HS-5 (cell line): ENCODE measurements around the gene TACC3.
"Not testable (repeated sequence)": the region's sequence is repeated elsewhere in the genome, so short reads cannot be mapped to it uniquely, and the experiment has no call there.

Source experiments
- DNase-seq: peaks from one replicate; pipeline ENCODE4 v3.0.0-alpha.2; 2012; ENCODE audit warnings: low read depth

The TACC3 gene

DNA sequence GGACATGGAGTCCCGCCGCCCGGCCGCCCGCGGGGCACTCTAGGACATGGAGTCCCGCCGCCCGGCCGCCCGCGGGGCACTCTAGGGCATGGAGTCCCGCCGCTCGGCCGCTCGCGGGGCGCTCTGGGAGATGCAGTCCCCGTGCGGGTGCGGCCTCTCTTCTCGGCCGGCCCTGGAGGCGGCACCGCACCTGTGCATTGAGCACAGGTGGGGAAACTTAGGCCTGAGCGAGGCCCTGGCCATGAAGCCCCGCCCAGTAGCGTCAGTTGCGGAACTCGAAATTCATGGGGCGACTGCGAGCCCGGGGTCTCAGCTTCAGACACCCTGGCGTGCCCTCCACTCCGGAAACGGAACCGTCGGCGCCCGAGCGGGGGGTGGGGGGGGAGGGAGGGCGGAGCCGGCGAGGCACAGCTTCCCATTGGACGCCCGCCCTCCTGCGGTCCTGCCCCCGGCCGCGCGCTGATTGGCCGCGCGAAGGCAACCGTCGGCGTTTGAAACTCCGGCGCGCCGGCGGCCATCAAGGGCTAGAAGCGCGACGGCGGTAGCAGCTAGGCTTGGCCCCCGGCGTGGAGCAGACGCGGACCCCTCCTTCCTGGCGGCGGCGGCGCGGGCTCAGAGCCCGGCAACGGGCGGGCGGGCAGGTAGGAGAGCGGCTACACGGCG lies at the start of gene TACC3, which contains the start of gene TMEM129:
TACC3 (plus strand) TSS at position 519 of the 663 bp plus-strand sequence. CDS start 1,901 bp downstream, outside the sequence.
TMEM129 (minus strand) TSS at position 321 of the 663 bp plus-strand sequence. CDS start 486 bp downstream, outside the sequence.
- DNase-seq: peak; percentile 80

DNA sequence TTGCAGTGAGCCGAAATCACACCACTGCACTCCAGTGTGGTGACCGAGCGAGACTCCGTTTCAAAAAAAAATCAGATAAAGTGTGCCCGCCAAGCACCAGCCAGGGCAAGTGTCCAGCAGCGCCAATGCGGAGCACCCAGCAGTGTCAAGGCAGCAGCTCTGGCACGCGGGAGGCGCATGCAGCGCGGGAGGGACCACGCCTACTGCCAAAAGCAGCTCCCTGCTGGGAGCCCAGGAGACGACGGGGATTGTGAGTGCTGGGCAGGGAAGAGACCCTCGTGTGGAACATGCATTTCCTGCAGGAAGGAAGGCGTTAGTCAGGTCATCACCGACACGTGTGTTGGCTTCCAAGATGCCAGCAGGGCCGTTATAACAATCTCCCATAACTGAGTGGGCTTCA lies 47.6 kb upstream of the TACC3 start:
- DNase-seq: no peak

DNA sequence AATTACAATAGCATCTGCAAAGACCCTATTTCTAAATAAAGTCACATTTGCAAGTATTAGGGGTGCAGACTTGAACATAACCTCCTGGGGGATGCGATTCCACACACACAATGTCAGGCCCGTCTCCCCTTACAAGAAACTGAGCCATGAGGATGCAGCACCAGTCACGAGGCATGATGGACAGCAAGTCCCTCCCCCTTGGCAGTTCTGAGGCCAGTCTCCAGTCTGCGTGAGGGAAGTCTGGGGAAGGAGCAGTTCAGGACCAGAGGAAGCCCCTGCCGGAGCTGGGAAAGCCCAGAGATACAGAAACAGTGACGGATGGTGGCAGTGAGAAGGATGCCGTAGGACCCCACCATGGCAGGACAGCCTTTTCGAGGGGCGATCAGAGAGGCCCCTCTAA lies 46.6 kb upstream of the TACC3 start:
- DNase-seq: no peak

DNA sequence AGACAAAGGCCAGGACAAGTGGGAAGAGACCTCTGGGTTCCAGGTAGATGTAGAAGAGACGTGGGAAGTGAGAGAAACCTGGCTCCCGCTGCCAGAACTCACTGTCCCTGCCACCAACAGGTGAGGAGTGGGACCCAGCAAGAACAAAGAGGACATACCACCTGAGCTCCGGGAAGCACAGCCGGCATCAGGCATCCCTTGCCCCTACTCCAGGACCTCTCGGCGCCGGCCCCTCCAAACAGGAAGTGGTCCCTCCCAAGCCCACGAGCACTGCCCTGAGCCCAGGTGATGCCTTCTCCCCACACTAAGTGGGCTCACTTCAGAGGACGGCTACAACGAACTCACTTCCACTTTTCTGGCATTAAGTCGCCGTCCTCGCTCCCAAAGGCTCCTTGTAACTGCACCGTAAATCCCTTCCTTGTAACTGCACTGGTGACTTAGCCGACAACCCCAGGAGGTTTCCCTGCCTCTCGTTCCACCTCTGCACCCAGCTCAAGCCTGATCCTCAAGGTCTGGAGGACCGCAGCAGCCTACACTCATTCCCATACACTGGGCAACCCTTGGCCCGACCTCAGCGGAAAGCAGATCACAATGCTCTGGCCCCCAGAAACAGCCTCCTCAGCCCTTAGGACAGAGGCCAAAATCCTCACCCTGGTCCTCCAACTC lies 46.1 kb upstream of the TACC3 start:
- DNase-seq: no peak

DNA sequence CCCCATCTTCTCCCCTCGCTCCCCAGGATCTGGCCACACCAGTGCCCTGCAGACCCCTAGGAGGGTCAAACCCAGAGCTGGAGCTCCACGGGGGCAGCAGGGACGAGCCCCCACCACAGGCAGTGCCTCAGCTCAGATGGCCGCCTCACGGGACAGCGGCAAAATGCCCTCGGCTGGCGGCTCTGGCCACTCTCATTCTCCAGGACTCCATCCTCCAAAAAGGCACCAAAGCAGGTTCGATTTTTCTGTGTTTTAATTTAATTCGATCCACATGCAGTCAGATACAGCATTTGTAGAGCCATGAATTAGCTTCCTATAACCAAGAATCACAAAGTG lies 45.6 kb upstream of the TACC3 start:
- DNase-seq: no peak

- no peak for DNase-seq
Observed at GRCh38 chr4:1676605-1677525, 44.5 kb upstream of the TACC3 start.

GRCh38 chr4:1678244-1678643 lies 43.1 kb upstream of the TACC3 start:
- no peak for DNase-seq

DNA sequence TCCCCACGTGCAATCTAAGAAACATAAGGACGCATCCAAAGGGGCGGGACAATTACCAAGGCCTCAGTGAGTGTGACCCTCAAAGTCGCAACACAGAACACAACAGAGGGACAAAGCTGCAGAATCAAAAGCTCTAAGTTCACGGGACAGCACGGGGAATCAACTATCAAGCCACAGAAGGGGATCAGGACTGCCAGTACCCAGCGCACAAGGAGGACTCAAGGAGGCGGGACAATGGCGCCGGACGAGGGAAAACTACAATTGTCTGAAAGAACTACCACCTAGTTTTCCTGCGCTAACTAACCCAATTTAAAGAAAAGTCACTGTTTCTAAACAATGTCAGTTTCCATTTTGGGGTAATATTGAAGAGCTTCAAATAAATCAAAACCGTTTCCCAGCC lies 38.5 kb upstream of the TACC3 start:
- no peak for DNase-seq

GRCh38 chr4:1683261-1683735 lies 38.0 kb upstream of the TACC3 start:
- peak; percentile 64 for DNase-seq

GRCh38 chr4:1683736-1684505 lies 37.4 kb upstream of the TACC3 start, which contains the start of gene FAM53A:
TSS of gene FAM53A (minus strand) at chr4:1684313. CDS start at chr4:1668741, 15,572 bp downstream.
- no peak for DNase-seq

DNA sequence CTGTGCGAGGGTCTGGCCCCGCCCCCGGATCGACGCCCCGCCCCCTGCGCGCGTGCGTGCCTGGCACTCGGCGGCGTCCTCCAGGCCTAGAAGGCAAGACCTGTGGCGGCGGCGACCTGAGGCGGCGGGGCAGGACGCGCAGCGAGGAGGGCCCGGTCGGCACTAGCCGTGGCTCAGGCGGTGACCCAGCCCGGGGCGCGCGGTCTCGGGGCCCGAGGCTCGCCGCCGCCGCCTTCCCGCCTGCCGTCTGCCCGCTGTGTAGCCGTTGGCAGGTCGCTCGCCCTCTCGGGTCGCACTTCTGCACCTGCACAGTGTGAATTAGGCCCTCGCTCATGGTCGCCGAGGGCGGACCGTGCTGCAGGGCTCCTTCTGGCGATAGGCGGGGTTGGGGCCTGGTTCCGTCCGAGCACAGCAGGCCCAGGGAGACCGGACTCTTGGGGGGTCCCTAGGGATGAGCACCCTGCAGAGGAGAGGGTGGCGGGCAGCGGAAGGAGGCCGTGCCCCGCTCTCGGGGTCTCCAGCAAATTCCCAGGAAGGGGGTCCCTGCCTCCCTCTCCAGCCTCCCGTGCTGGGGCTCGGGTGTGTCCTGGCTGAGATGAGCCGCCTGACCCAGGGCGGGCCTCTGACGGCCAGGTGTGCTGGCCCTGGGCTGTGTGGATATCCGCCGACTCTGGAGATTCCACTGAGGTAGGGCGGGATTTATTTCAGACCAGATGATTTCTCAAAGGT lies 36.7 kb upstream of the TACC3 start:
- DNase-seq: no peak

DNA sequence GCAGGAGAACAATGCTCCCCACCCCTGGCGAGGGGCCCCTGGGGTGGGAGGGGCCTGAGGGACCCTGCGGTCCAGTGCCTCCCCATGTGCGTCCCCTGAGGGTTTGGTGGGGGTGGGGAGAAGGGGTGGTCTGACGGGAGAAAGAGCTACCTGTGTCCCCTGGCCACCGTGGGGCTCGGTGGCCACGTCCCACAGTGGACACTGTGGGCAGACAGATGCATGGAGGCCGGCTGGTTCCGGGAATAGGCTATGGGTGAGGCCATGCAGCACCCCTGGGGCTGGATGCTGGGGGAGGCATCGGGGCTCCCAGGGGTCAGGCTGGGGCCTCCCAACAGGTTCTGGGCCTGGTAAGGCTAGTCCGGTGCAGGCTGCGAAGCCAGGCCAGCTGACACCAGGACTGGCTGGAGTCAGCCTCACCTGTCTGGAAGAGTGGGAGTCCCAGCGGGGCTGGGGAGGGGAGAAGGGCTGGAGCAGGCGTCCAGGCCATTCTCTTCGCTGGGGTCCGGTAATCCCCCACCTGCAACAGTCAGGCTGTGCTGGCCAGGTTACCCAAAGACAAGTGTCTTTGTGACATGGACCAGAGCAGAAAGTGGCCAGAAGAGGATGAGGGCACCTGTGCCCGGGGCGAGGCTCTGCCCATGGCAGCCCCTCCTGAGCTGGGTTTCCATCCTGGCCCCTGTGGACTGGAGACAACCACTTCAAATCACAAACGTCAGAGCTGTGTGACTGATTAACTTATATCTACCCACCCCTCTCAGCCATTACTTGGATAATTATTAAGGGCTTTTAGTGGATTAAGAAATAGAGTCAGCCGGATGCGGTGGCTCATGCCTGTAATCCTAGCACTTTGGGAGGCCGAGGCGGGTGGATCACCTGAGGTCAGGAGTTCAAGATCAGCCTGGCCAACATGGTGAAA lies 35.8 kb upstream of the TACC3 start:
- DNase-seq: no peak

- DNase-seq: no peak
Observed at GRCh38 chr4:1686440-1687036, 34.8 kb upstream of the TACC3 start.

- no peak for DNase-seq
Observed at GRCh38 chr4:1690698-1691097, 30.6 kb upstream of the TACC3 start.

GRCh38 chr4:1691737-1692373 lies 29.5 kb upstream of the TACC3 start:
- no peak for DNase-seq

GRCh38 chr4:1693131-1693896 lies 28.0 kb upstream of the TACC3 start:
- DNase-seq: no peak

DNA sequence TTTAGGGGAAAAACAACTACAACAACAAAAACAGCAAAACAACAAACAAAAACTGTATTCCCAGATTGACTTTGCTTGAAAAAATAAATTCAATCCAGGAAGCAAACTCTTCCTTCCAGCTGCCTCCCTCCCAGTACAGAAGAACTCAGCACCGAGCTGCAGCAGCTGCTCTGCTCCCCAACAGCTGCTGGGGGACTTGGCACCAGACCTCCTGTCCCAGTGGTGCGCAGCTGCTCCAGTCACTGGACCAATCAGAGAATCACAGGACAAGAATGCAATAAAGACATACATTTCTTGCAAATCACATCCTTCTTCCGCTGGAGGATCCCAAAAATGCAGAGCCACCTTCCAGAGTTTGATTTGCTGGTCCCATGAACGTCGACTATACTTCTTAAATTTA lies 25.4 kb upstream of the TACC3 start:
- DNase-seq: no peak

DNA sequence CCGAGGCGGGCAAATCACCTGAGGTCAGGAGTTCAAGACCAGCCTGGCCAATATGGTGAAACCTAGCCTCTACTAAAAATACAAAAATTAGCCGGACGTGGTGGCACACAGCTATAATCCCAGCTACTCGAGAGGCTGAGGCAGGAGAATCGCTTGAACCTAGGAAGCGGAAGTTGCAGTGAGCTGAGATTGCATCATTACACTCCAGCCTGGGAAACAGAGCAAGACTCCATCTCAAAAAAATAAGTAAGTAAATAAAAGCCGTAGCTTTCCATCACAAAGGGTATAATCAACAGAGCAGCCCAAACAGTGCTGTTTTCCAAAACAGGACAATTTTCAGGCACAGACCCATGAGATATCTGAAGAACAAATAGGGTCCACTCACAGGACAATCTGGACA lies 19.6 kb upstream of the TACC3 start:
- not testable (repeated sequence) for DNase-seq
